Activated T-cell treated with anti-CD3 and anti-CD28 coated beads, Interleukin-2, amount 50 U/mL, for 1 hour (primary cell): ENCODE results near the gene MAMDC2.

Source experiments
- DNase-seq: peaks from one replicate; pipeline ENCODE4 v3.0.0-alpha.2; 2020

The MAMDC2 gene

DNA sequence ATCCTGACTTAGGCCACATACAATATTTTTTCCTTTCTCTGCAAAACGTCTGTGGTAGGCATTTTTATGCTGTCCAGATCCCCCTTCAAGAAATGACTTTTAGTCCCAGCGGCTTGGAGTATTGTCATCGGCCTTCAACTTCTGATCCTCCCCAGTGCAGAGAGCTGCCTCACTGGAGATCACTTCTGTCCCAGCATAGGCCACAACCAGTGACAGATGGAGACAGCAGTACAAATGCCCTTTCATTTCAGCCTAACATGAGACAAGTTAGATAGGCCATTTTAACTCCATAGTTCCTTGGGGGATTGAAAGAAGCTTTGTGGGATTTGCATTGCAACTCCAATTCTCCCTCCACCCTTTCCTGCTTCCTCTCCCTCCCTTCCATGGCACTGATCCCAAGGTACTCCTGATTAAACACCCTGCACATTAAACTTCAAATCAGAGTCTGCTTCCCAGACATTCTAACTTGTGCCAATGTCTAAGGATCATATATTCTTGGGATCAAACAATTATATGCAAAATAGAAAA, 3.2 kb upstream of the MAMDC2 start:
- DNase-seq, result no peak

DNA sequence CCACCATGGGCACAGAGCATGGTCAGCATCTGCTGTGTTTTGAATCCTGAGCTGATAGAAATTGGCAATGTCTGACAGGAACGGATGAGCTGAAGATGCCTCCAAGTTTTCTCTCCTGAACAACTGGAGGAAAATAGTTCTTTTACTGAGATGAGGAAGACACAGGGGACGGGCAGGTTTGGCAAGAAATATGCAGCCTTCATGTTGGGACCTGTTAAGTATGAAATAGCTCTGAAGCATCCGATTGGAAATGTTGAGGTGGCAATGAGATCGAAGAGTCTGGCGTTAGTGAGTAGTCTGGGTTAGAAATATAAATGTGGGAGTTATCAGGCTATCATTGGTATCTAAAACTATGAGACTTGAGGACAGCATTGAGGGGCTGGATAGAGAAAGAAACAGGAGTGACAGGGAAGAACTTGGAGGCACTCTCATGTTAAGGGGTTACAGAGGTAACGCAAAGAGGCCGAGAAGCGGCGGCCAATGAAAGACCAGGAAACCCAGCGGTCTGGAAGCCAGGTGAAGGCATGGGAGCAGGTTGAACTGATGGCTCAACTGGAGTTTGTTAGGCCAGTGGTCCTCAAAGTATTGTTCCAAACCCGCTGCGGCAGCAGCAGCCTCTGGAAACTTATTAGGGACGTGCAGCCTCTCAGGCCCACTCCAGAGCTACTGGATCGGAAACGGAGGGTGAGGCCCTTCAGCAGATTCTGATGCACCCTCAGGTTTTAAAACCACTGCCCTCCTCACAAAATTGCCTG, 1.0 kb upstream of the MAMDC2 start:
- DNase-seq, result no peak

DNA sequence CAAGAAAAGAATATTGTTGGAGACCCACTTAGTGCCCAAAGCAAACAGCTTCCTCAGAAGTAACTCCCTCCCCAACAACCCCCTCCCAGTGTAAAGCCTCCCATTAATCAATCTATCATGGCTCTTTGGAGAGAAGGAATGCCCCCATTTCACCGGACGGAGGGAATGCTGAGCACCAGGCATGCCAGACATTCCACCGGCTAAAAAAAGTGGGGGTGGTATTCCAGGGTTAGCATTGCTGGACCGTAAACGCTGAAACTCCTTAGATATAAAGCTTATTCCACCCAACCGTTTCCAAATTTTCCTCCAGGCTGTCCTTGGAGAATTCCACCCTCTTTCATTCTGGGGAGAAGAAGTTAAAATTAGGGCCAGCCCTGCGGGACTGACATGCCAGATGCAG, 363 bp upstream of the MAMDC2 start:
- no peak for DNase-seq

DNA sequence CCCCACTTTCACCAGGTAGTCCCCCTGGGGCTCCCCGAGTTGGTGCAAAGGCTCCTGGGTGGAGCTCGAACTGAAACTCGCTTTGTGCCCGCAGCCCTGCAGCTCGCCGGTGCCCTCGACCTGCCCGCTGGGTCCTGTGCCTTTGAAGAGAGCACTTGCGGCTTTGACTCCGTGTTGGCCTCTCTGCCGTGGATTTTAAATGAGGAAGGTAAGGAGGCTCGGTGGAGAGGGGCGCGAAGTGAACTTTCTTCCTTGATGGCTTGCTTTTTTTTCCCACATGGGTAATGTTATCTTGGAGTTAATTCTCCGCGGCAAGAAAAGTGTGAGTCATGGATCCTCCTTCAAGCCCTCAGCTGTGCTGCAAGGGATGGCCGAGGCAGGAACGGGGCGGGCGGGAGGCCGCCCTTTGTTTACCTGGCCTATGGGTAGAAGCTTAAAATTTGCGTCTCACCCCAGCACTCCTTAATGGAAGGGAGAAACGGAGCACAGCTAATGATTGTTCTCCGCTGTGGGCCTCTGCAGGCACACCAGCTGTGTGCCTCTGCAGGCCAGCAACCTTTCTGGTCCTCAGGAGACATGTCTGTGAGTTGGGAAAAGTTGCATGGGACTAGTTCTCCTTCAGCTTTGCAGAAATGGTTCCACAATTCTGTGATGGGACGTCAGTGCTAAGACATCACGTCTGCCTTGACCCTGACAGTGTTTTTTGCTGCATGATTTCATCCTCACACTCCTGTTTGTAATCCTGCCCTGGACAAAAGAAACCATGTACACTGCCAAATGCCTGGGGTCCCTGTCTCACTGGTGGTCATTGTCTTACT, 1.1 kb downstream of the MAMDC2 start:
- no peak for DNase-seq

DNA sequence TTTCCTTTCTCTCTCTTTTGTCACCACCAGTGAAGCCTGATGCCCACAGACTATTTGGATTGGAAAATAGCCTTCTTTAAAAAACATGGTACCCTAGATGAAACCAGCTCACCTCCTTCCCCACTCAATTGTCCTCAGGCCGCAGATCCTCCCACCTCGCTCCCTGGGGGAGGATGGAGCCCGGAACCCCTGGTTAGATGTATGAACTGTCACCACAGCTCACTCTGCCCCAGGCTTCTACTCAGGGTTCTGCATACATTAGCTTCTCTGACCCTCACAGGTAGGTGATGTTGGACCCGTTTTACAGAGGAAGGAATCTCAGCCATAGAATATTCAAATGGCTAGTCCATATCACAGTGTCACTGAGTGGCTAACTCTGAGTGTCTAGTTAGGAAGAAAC, 1.8 kb downstream of the MAMDC2 start:
- DNase-seq, result no peak

DNA sequence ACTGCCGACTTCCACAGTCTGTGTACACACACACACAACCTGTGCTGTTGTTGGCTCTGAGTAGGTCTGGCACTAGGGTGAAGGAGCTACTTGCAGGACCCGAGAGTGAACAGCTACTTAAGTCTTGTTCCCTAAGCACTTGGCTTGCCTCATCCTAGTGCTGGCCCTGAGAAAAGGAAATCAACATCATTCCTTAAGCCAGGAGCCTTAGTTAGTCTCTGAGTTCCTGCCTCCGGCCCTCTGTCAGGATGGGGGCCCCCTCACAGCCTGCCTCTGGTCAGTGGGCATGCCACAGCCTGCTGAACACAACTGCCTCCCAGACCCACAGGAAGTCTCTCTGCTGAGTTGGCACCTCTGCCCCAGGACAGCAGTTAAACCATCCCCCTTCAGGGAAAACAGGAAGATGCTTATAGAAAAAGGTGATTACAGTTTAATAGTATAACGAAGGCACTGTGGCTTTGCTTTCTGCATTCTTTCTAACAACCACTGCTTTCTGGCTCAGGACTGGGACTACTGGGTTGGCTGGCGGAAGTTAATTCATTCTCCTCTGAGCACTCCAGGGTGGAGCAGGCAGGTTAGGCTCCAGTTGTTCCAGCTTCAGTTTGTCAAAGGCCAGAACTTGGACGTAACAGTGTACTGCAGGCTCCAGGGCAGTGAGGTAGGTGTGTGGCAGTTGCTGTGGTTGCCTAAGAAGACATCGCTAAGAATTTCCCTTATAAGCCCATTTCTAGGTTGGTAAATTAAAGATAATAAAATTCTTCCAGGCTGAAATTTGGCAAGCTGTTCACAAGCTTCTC, 2.8 kb downstream of the MAMDC2 start:
- DNase-seq, result no peak

DNA sequence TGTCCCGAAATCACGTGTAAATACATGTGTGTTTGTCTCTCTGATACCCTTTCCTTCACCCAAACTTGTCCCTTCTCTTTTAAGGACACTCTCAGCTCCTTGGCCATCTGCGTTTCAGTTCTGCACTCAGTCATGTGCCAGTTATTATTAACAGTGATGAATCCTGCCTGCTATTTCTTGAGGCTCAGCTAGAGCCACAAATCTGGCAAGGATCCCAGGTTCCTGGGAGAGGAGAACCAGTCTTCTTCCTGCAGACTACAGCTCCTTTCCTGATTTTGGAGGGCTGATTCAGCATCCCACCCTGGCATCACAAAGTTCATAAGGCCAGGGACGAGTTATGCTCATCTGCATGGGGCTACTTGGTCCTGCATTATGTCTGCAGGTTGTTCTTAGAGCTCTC, 5.6 kb downstream of the MAMDC2 start:
- DNase-seq, result no peak

DNA sequence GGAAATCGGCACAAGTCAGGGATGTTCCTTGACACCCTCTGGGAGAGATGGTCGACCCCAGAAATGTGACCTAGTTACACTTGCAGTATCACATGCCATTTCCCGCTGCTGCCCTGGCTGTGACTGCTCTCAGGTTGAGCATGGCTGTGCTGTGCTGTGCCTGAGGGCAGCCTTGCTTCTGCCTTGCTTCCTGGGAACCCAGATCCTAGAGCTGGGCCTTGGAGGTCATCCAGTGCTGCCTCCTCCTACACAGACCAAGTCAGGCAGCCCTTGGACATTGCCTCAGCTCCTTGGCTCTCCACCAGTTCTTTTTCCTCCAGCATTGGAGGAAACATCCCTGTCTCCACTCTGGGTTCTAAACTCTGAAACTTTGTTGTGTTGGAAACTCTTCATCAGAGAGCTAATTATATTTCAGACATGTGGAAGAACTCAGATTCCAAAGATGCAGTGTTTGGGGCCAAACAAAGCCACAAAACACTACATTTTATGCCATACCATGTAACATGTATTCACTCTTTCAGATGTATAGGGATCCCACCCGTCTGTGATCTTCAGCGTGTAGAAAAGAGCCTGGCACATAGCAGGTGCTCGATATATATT, 6.1 kb downstream of the MAMDC2 start:
- no peak for DNase-seq

DNA sequence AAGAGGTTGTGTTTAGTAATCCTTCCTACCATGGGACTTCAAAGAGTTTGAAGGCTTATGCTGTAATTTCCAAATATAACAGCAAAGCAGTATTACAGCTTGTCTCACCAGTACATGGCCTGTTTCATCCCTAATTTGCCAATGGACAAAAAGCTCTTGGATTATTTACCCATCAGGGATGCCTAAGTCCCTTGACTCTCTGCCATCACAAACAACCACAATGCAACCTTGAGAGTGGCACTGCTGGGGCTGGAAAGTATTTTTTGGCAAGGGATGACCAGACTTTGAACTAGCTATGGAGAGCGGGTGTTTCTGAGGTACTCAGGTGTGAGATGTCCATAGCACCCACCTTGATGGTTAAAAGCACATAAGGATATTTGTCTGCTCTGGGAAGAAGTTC, 9.1 kb downstream of the MAMDC2 start:
- no peak for DNase-seq

DNA sequence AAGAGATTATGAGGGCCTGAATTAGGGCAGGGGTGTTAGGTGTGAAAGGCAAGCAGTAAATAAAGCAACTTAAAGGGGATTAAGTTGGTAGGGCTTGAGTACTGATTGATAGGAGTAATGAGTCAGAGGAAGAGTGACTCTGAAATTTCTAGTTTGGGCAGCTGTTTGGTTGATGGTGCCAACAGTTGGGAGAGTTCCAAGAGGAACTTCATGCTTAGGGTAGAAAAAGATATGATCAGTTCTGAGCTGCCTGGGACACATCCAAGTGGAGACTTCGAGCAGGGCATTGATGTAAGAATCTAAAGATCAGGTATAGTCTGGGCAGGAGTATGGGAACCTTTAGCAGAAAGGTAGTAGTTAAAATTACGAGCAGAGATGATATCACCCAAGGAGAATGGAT, 10.2 kb downstream of the MAMDC2 start:
- no peak for DNase-seq

DNA sequence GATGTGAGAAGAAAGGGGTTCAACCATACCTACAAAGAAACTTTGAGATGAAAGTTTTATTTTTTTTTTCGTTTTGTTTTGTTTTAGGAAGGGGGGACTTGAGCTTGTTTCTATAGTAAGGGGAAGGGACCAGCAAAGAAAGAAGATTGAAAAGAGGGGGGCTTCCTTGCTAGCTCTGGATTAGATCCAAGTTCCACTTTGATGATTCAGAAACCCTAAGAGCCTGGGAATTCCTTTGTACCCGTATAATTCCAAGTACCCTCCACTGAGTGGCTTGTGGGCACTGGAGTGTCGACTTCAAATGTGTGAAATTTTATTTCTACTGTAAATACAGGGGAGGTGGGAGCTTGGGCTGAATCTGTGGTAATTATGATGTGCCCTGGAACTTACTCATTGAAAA, 10.9 kb downstream of the MAMDC2 start:
- no peak for DNase-seq

DNA sequence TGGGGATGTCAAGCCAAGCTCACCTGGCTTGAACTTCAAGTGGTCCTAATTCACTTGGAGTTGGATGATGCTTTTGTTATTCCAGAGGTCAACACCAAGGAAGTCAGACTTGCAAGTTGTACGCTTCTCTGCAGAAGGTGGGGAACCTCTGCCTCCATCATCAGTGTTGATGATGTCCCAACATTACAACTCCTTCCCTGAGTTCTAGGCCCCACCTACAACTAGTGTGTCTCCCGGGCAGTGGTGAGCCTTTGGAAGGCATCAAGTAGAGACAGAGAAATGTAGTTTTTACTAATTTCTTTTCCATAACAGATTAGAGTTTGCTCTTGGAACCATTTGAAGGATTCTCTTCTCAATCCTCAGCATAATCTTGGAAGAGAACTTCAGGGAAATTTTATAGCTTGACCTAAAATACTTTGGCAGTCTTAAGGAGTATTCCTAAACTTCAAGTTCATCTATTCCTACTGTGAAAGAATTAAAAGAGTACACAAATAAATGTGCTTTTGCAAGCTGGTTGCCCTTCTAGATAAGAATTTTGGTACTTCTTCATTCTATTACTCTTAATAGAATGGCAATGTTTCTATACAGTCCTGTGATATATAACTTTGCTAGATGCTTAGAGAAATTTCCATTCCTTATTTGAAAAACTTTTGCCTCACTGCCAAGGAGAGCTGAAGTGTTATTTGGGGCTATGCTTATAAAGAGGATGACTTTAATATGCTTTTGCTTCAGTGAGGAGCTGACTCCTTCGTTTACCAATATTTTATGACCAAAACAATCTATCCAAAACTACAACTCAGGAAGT, 12.0 kb downstream of the MAMDC2 start:
- DNase-seq, result no peak

DNA sequence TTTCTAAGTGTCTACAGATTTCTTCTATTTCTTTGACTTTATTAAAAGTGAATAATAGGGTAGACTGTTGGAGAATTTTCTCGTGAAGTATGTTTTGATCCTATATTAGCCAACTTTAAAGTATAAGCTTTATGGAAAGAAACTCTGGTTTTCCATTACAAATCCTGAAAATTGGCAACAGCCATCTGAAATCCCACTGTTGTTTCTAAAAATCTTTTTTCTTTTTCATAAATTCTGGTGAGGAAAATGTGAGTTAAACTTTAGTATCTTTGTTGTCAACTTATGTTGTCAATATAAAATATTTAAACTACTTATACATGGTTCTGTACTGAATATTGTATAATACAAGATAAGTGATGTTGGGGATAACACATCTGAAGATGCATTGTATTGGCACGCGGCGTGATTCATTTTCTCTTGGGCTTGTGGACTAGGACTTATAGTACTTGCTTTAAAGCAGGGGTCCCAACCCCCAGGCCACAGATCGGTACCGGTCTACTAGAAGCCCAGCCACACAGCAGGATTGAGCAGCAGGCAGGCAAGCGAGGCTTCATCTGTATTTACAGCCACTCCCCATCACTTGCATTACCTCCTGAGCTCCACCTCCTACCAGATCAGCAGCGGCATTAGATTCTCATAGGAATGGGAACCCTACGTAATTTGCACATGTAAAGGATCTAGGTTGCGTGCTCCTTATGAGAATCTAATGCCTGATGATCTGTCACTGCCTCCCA, 12.7 kb downstream of the MAMDC2 start:
- no peak for DNase-seq

DNA sequence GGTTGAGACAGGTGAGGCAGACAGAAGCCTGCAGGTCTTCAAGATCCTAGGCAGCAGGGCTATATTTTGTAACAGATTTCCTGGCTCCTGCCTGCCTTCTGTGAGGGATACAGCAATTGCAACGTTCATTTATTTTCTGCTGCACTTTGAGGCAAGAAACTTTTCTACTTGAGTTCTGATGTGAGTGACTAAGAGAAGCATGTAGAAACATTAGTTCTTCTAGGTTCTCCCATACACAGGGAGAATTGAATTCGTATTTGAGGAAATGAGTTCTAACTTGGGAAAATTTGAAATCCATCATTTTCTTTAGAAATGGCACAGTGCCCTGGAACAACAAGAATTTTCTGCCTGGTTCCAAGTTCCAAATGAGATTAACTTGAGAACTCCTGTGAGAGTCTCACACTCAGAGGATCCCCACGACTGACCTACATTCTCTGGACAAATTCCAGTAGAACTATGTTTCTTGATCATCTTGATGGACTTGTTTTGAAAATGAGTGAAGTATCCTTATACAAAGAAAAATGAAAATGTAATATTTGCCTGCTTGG, 15.0 kb downstream of the MAMDC2 start:
- no peak for DNase-seq

DNA sequence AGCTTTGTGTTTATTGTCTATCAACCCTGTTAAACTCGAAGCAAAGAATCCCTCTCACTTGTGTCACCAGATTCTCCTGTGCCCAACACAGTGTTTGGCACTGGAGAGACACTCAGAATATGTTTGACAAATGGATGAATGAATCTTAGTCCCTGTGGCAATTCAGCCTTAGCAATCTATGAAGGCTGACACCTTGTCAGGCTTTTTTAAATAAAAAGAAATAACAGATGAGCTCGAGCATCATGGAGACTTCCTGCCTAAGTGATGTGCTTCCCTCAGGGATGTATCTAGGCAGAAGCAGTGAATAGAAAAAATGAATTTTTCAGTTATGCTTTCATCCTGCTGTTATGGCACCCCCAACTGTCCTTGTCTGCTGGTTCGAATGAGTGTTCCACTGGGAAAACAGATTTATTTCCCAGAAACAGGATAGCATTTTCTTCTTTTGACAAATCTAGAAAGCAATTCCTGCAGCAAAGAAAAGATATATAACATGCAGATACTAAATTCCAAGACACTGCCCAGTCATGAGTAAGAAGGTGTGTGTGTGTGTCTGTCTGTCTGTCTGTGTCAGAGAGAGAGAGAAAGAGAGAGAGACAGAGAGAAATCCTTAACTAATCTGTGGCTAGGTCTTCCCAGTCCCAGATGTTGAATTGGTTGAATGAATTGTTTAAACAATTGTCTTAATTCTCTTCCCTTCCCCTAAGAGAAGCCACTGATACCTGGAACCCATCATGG, 16.7 kb downstream of the MAMDC2 start:
- no peak for DNase-seq

DNA sequence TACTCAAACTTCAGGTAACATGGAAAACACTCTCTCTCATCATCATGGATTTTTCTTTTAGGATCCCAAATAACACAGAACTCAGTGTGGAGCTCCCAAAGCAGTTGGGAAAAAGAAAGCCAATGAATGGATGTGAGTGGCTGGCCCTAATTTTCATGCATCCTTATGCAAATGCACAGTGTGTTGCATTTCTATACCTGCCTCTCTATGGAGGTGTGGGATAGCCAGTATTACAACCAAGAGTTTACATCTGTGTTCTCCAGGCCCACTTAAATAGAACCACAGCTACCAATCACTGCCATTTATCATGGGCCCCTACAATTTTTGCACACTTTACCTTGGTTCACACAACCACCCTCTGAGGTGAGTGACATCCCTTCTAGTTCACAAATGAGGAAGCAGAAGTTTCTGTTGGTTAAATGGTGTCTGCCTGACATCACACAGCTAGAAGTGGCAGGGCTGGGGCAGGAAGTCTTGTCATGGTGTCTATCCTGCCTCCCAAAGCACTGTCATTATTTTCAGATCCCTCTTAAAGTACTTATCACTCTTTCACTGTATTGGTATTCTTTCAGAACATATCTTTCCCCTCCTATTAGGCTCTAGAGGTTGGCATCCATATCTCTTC, 17.3 kb downstream of the MAMDC2 start:
- no peak for DNase-seq

DNA sequence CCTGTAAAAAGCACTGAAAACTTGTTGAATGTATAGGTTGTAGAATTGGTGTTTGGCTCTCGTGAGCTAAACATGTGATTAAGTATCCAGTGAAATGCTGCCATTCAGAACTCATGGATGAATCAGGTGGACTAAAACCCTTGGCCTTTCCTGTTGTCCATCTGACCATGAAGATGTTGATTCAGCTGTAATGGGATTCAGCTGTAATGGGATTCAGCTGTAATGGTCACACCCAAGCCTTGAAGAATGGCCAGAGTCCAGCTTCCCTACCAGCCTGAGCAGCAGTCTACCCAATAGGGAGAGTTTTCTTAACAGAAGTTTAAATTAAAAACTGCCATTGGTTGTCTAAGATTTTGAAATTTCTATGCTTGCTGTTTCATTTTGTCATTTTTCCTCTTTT, 18.1 kb downstream of the MAMDC2 start:
- DNase-seq, result no peak

DNA sequence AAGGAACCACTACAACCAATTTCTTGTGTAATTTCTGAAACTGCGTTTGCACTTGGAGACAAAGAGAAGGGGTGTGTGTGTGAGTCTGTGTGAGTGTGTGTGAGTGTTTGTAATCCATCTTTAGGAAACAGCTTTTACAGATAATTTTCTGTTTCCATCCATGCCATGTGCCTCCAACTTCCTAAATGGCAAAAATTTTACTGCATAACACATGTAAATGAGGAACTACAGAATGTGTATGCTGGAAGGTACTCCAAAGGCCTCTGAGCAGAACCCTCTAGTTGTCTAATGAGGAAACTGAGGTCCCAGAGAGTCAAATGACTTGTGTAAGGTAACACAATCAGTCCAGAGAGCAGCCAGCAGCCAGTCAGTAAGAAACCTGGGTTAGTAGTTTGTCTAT, 20.8 kb downstream of the MAMDC2 start:
- DNase-seq, result no peak

DNA sequence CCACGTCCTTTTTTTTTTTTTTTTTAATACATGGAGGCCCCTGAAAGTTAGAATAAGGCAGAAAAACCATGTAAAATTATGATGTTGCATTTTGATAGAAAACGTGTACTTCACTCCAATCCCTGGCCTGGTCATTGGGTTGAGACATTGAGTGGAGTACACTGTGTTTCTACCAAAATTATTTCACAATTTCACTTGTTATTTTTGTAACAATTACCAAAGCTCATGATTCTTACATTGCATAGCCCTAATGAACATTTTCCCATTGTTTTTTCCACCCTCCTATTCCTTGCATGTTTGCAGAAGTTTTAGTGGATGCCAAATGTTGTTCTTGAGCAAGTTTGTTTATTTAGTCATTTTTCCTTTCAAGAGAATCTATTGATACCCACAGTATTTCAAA, 21.9 kb downstream of the MAMDC2 start:
- no peak for DNase-seq

DNA sequence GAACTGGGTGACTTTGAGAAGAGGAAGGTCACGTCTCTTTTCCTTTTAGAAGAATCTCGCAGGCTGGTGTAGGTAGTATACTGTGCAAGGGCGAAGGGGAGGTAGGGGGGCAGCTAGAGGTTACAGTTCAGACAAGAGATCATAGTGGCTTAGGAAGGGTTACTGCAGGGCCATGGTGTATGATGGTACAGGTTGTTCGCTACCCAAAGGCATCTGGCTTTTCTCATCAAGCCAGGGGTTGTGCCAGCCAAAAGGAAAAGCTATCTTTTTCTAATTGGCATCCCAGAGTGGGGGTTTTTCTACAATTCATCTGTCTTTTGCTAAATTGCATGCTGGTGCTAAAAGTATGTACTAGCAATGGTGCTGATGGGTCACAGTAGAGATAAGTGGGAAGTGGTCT, 22.8 kb downstream of the MAMDC2 start:
- DNase-seq, result no peak
